Adrenal gland (tissue), 12 donors: ENCODE results near the gene INVS. TPM values are rescaled to one million over a fixed set of nuclear protein-coding genes. Genes with fewer than 3 reads are reported as not detected.

Experiments used
- DNase-seq, 7 donors: peaks; one replicate each; pipeline ENCODE4 v3.0.0-alpha.2; 2019 to 2020
- H3K27ac ChIP-seq, 5 donors: fragments of 200-600 bp; sonication (generic) in 4 of 5; 1 replicate in 3 of 5; 2 replicates in 2 of 5; pipeline versions ENCODE4 v1.5.1 to v1.8.0; 2016 to 2020; ENCODE audit warnings: mild to moderate bottlenecking in 1 of 5
- H3K27me3 ChIP-seq: fragments of 200-600 bp; 2 replicates; pipeline ENCODE4 v1.8.0; 2021
- H3K36me3 ChIP-seq, 2 donors: fragments of 200-600 bp; replicated peaks in 1 of 2; 1 replicate in 1 of 2; 2 replicates in 1 of 2; pipeline versions ENCODE4 v1.5.1 to v1.8.0; 2018 to 2022
- H3K4me1 ChIP-seq, 2 donors: fragments of 200-600 bp; replicated peaks in 1 of 2; 1 replicate in 1 of 2; 2 replicates in 1 of 2; pipeline versions ENCODE4 v1.5.1 to v1.8.0; 2018 to 2021
- H3K4me3 ChIP-seq, 4 donors: fragments of 200-600 bp; sonication (generic) in 3 of 4; one replicate each; pipeline ENCODE4 v1.5.1; 2016 to 2018
- H3K9me3 ChIP-seq, 3 donors: fragments of 200-600 bp; sonication (generic) in 1 of 3; replicated peaks in 1 of 3; 1 replicate in 2 of 3; 2 replicates in 1 of 3; pipeline versions ENCODE4 v1.5.1 to v1.8.0; 2016 to 2021
- POLR2A ChIP-seq, 2 donors: fragments of 450-650 bp; IDR thresholded peaks; one replicate each; pipeline ENCODE4 v1.6.1; 2017; ENCODE audit warnings: antibody characterized with exemption in 2 of 2, mild to moderate bottlenecking in 2 of 2, moderate library complexity in 1 of 2
- WGBS, 4 donors: extraction: QIAGEN DNeasy Blood & Tissue Kit in 2 of 4; methylation state at CpG; one replicate each; pipeline versions ENCODE4 v1.1.5 to v1.1.7; 2013 to 2017; 5-methylcytosine and 5-hydroxymethylcytosine counted together
- intact Hi-C, 2 donors: fragments of 100-400 bp; cut with DNase I; formaldehyde crosslinking; loops; one replicate each; pipeline versions ENCODE4 v1.14.1 to v1.15.0; 2022 to 2023
- polyA plus RNA-seq, 3 donors: library from polyadenylated mRNA; stranded (reverse); fragments of 200-250 nt in 2 of 3; fragments of 350-450 nt in 1 of 3; fragmentation: Illumina TruSeq in 1 of 3; extraction: RNeasy Lipid Tissue Mini Kit (QIAGEN cat#74804) in 1 of 3; gene quantifications; one replicate each; pipeline ENCODE4 v1.2.3, GENCODE V29; 2013 to 2014
- total RNA-seq, 9 donors: library from RNA; depleted of rRNA in 4 of 9; stranded (reverse); fragments of >200 nt in 4 of 9; fragments of 120-200 nt in 1 of 9; fragmentation: NEBNext Ultra II Directional in 1 of 9; extraction: Animal tissue kit (Norgen Biotek cat#: 25700) in 1 of 9; gene quantifications; one replicate each; pipeline versions ENCODE4 v1.1.0 to v1.2.4, GENCODE V29; 2013 to 2023
- TF ChIP-seq, protein P1 (sequence below), 6 experiments: fragments of 450-650 bp in 4 of 6; fragments of 200-600 bp in 2 of 6; sonication (generic) in 1 of 6; IDR thresholded peaks; 1 replicate in 5 of 6; 2 replicates in 1 of 6; pipeline versions ENCODE4 v1.5.1 to v1.8.0; 2016 to 2021; ENCODE audit warnings: antibody characterized with exemption in 6 of 6, mild to moderate bottlenecking in 2 of 6, moderate library complexity in 1 of 6
- donor health status: healthy with polysubstance abuse.
- donor health status: Bipolar disorder and iron deficiency.
- donor health status: DM: yes; HTN: yes; CAD: no.
- donor health status: DM: no; HTN: no; CAD: no.
- donor health status: DM: no; HTN: no; CAD: no.
- donor health status: DM: yes; HTN: yes; CAD: no.

Gene INVS
- total and polyA plus RNA-seq, 12 donors, result 6.4 to 47.7 (median 24.4) TPM

DNA sequence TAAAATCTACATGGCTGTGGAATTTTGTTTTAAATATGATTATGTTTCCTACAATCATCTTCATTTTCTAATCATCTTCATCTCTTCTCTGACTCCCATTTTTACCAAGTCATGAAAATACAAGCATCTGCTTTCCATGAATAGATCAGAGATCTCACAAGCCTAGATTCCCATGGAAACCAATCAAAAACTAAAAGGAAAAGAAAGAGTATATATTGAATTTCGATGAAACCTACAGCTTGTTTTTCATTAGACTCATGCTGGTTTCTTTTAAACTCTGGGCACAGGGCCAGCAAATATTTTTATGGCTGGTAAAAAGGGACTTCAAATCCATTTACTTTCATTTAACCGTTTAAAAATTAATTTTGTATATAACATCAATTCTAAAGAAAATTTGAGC lies 51.2 kb downstream of the INVS start:
- no peak for TF ChIP-seq POLR2A (IDR thresholded peaks at IDR 0.05)
- TF ChIP-seq, protein P1, sequence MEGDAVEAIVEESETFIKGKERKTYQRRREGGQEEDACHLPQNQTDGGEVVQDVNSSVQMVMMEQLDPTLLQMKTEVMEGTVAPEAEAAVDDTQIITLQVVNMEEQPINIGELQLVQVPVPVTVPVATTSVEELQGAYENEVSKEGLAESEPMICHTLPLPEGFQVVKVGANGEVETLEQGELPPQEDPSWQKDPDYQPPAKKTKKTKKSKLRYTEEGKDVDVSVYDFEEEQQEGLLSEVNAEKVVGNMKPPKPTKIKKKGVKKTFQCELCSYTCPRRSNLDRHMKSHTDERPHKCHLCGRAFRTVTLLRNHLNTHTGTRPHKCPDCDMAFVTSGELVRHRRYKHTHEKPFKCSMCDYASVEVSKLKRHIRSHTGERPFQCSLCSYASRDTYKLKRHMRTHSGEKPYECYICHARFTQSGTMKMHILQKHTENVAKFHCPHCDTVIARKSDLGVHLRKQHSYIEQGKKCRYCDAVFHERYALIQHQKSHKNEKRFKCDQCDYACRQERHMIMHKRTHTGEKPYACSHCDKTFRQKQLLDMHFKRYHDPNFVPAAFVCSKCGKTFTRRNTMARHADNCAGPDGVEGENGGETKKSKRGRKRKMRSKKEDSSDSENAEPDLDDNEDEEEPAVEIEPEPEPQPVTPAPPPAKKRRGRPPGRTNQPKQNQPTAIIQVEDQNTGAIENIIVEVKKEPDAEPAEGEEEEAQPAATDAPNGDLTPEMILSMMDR (IDR thresholded peaks at IDR 0.05), result no peak
- intact Hi-C loops, result no loop called here
- H3K9me3 ChIP-seq, result no peaks in the 10 kb centered on the region

DNA sequence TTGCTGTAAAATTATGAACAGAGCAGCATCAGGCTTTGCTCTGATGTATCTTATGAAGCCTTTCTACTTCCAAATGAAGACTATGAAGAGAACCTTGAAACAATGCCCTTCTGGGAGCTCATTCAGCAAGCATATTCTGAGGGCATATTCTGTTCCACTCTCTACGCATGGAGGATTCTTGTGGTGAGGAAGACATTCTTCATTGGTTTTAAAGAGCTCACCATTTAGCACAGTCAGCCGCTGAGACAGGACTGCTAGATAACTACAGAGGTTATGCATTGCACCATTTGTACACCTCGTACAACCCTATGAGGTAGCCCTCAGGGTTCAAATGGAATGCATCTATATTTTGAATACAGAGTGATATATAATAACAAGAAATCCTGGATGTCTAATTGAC lies 61.0 kb downstream of the INVS start:
- 94 to 99% (median 97%) methylated on average over 3 of the region's 3 CpGs for WGBS, 4 donors
- DNase-seq, result no peak

More for the DNA sequence above, 51.2 kb downstream of the INVS start:
- WGBS, 4 donors, result 31 to 55% (median 45%) methylated on average over 2 of the region's 2 CpGs
- no peak overlapping the region for H3K27ac ChIP-seq
- no peaks in the 10 kb centered on the region for H3K36me3 ChIP-seq
- H3K27me3 ChIP-seq, result no peaks in the 10 kb centered on the region
- DNase-seq, result peak in 1 of 7 donors; percentile 13
- peaks cover 0 to 5% of the 10 kb centered on the region in 2 donors for H3K4me1 ChIP-seq
- no peak overlapping the region for H3K4me3 ChIP-seq

DNA sequence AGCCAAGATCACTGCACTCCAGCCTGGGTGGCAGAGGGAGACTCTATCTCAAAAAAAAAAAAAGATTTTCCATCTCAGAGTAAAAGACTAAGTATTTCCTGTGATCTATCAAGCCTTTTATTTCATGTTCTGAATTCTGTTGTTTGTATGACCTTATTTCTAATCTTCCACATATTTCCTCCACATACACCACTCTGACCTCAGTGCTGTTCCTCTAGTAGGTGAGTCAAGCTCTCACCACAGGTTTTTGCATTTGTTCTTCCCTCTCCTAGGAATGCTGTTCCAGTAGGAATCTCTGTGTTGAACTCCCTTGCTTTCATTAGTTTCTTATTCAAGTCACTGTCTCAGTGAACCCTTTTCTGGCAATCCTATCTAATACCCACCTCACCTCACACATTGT lies 68.1 kb downstream of the INVS start:
- Histone ChIP-seq H3K4me3 (no peak overlapping the region), H3K36me3 (no peaks in the 10 kb centered on the region), H3K27me3 (no peaks in the 10 kb centered on the region), H3K27ac (no peak overlapping the region), H3K4me1 (peaks cover 0 to 9% of the 10 kb centered on the region in 2 donors), H3K9me3 (no peaks in the 10 kb centered on the region)
- intact Hi-C loops, result no loop called here
- no peak for DNase-seq
- no peak for TF ChIP-seq POLR2A (IDR thresholded peaks at IDR 0.05)
- TF ChIP-seq, protein P1 (IDR thresholded peaks at IDR 0.05), result no peak

More for the DNA sequence above, 61.0 kb downstream of the INVS start:
- no peaks in the 10 kb centered on the region for H3K9me3 ChIP-seq
- TF ChIP-seq POLR2A (IDR thresholded peaks at IDR 0.05), result no peak
- TF ChIP-seq, protein P1 (IDR thresholded peaks at IDR 0.05), result no peak
- H3K27ac ChIP-seq, result no peak overlapping the region
- intact Hi-C loops, result no loop called here
- H3K4me1 ChIP-seq, result no peaks in the 10 kb centered on the region
- no peak overlapping the region for H3K4me3 ChIP-seq
- H3K36me3 ChIP-seq, result no peaks in the 10 kb centered on the region
- no peaks in the 10 kb centered on the region for H3K27me3 ChIP-seq

DNA sequence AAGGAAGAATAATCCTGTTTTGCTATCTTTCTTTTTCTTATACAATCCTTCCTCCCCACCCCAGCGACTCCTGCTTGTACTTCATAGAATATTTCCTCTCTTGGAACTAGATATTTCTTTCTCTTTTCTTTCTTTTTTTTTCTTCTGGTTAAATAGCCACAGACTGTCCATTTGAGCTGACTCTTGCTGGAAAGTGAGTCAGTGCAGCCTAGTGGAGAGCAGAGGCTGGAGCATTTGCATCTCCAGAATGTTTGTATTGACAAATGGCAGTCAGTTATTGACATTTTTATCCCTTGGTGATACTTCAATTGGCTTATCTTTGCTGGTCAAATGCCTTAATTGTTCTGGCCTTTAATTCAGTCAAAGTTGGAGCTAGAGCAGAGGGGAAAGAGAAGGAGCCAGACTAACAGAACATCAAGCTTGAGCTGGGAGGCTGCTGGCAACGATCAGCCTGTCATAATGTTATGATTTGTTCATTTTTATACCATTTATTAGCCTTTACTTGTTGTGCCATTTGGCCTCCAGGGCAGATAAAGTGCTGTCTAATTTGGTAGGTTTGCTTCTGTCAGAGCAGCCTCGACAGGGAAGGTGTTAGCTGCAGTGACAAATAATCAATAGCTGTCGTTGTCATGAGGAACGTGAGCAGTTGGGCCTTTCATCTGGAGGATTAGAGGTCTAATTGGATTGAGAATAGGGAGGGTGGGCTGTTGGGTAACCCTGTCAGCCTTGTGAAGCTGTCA lies 69.0 kb downstream of the INVS start:
- 70 to 79% (median 76%) methylated on average over 5 of the region's 5 CpGs for WGBS, 4 donors
- Histone ChIP-seq H3K9me3 (no peaks in the 10 kb centered on the region), H3K4me3 (no peak overlapping the region), H3K27me3 (no peaks in the 10 kb centered on the region), H3K27ac (no peak overlapping the region), H3K36me3 (no peaks in the 10 kb centered on the region), H3K4me1 (peaks cover 0 to 9% of the 10 kb centered on the region in 2 donors)
- peak in 1 of 7 donors; percentile 56 for DNase-seq
- intact Hi-C loops, result no loop called here
- TF ChIP-seq POLR2A (IDR thresholded peaks at IDR 0.05), result no peak
- TF ChIP-seq, protein P1 (IDR thresholded peaks at IDR 0.05), result no peak
